CD8-positive, alpha-beta memory T cell (primary cell): ENCODE measurements around the gene EVI2A. TPM values are rescaled to one million over a fixed set of nuclear protein-coding genes. Genes with fewer than 3 reads are reported as not detected.

Experiments
- CTCF ChIA-PET: fragments of 350-600 bp; sonication (Branson Sonifier 250); formaldehyde crosslinking; loops from one replicate; lab custom pipeline; 2021; ENCODE audit warnings: antibody characterized with exemption; lab: Charles Lee
- POLR2A ChIA-PET: fragments of 350-600 bp; sonication (Branson Sonifier 250); formaldehyde crosslinking; loops from one replicate; lab custom pipeline; 2021; ENCODE audit warnings: antibody characterized with exemption; lab: Charles Lee
- DNase-seq, 5 donors: peaks; one replicate each; pipeline versions ENCODE4 v3.0.0 to v3.0.0-alpha.2; 2020 to 2022; ENCODE audit warnings: mixed read lengths in 1 of 5
- H3K27ac ChIP-seq: one replicate; pipeline ENCODE4 v1.7.0; 2013; ENCODE audit warnings: low read depth, mild to moderate bottlenecking, low read length, moderate library complexity
- H3K27me3 ChIP-seq: 2 replicates; pipeline ENCODE4 v1.7.0; 2013; ENCODE audit warnings: low read length, mild to moderate bottlenecking; ENCODE audit not compliant: insufficient read depth, poor library complexity, severe bottlenecking
- H3K36me3 ChIP-seq: 2 replicates; pipeline ENCODE4 v1.7.0; 2013; ENCODE audit warnings: mild to moderate bottlenecking, low read length, moderate library complexity; ENCODE audit not compliant: insufficient read depth
- H3K4me1 ChIP-seq: 2 replicates; pipeline ENCODE4 v1.7.0; 2013; ENCODE audit warnings: mild to moderate bottlenecking, low read length, moderate library complexity; ENCODE audit not compliant: insufficient read depth
- H3K4me3 ChIP-seq: 2 replicates; pipeline ENCODE4 v1.7.0; 2013; ENCODE audit warnings: mild to moderate bottlenecking, low read length
- H3K9me3 ChIP-seq: 2 replicates; pipeline ENCODE4 v1.7.0; 2013; ENCODE audit warnings: mild to moderate bottlenecking, low read length
- H3K27ac Mint-ChIP-seq, 8 donors: one replicate each; pipeline ENCODE4 v1.8.0; 2020 to 2021; ENCODE audit warnings: mixed read lengths in 8 of 8, mild to moderate bottlenecking in 6 of 8, inconsistent platforms in 3 of 8, moderate library complexity in 3 of 8
- H3K27me3 Mint-ChIP-seq, 2 donors: one replicate each; pipeline ENCODE4 v1.8.0; 2020 to 2021; ENCODE audit warnings: mixed read lengths in 2 of 2, mild to moderate bottlenecking in 1 of 2, moderate library complexity in 1 of 2
- H3K36me3 Mint-ChIP-seq, 3 donors: one replicate each; pipeline ENCODE4 v1.8.0; 2020 to 2021; ENCODE audit warnings: mixed read lengths in 3 of 3, inconsistent platforms in 1 of 3, mild to moderate bottlenecking in 1 of 3
- H3K4me1 Mint-ChIP-seq, 3 donors: one replicate each; pipeline ENCODE4 v1.8.0; 2020 to 2021; ENCODE audit warnings: mixed read lengths in 3 of 3, inconsistent platforms in 1 of 3, mild to moderate bottlenecking in 1 of 3
- H3K4me3 Mint-ChIP-seq, 7 donors: one replicate each; pipeline ENCODE4 v1.8.0; 2020 to 2021; ENCODE audit warnings: mixed read lengths in 7 of 7, mild to moderate bottlenecking in 6 of 7, moderate library complexity in 4 of 7, inconsistent platforms in 2 of 7
- H3K9me3 Mint-ChIP-seq, 5 donors: one replicate each; pipeline ENCODE4 v1.8.0; 2020 to 2022; ENCODE audit warnings: mixed read lengths in 5 of 5, mild to moderate bottlenecking in 3 of 5, moderate library complexity in 2 of 5, inconsistent platforms in 1 of 5
- polyA plus RNA-seq: library from polyadenylated mRNA; unstranded; fragments of 300-500 nt; fragmentation: Illumina TruSeq; gene quantifications from one replicate; pipeline ENCODE4 v1.2.3, GENCODE V29; 2021
- total RNA-seq, 2 experiments: library from RNA; stranded (reverse); gene quantifications; one replicate each; pipeline ENCODE4 v1.2.3, GENCODE V29; 2021

EVI2A gene
- total and polyA plus RNA-seq, 3 experiments from 2014 or later: 40.3 to 50.4 (median 41.5) TPM

GRCh38 chr17:31272236-31272635 is 49.2 kb downstream of the EVI2A start:
- POLR2A ChIA-PET: no interaction called here
- Histone ChIP-seq H3K27ac (no peak overlapping the region), H3K9me3 (no peaks in the 10 kb centered on the region), H3K27me3 (no peaks in the 10 kb centered on the region), H3K4me1 (no peaks in the 10 kb centered on the region), H3K36me3 (no peaks in the 10 kb centered on the region), H3K4me3 (no peak overlapping the region)
- Mint-ChIP-seq H3K27me3 (no peaks in the 10 kb centered on the region), H3K27ac (no peak overlapping the region), H3K9me3 (no peaks in the 10 kb centered on the region), H3K4me3 (no peak overlapping the region), H3K4me1 (no peaks in the 10 kb centered on the region), H3K36me3 (peaks cover 5 to 27% (median 16%) of the 10 kb centered on the region in 3 donors)
- no peak for DNase-seq
- CTCF ChIA-PET: no interaction called here

- no peak for DNase-seq
- no peaks in the 10 kb centered on the region for H3K27me3 Mint-ChIP-seq
- peaks cover 5 to 36% (median 17%) of the 10 kb centered on the region in 3 donors for H3K36me3 Mint-ChIP-seq
- no peaks in the 10 kb centered on the region for H3K4me1 Mint-ChIP-seq
- Histone ChIP-seq H3K4me1 (no peaks in the 10 kb centered on the region), H3K27ac (no peak overlapping the region), H3K4me3 (no peak overlapping the region), H3K27me3 (no peaks in the 10 kb centered on the region), H3K36me3 (no peaks in the 10 kb centered on the region), H3K9me3 (no peaks in the 10 kb centered on the region)
- no peaks in the 10 kb centered on the region for H3K9me3 Mint-ChIP-seq
- H3K4me3 Mint-ChIP-seq: no peak overlapping the region
- ChIA-PET POLR2A (no interaction called here), CTCF (no interaction called here)
- H3K27ac Mint-ChIP-seq: no peak overlapping the region
Measured at GRCh38 chr17:31269578-31269983, 51.8 kb downstream of the EVI2A start.

- Mint-ChIP-seq H3K4me3 (no peak overlapping the region), H3K36me3 (peaks cover 5 to 36% (median 17%) of the 10 kb centered on the region in 3 donors), H3K27me3 (no peaks in the 10 kb centered on the region), H3K27ac (no peak overlapping the region), H3K9me3 (no peaks in the 10 kb centered on the region), H3K4me1 (no peaks in the 10 kb centered on the region)
- no peak overlapping the region for H3K27ac ChIP-seq
- no peaks in the 10 kb centered on the region for H3K9me3 ChIP-seq
- no peaks in the 10 kb centered on the region for H3K4me1 ChIP-seq
- ChIA-PET POLR2A (no interaction called here), CTCF (interaction anchor here (0.8 kb wide), 1 partner anchor 13 kb away, joined by 4 read pairs; no protein-coding TSS in a partner anchor)
- no peaks in the 10 kb centered on the region for H3K27me3 ChIP-seq
- DNase-seq: no peak
- no peak overlapping the region for H3K4me3 ChIP-seq
- H3K36me3 ChIP-seq: no peaks in the 10 kb centered on the region
Measured at GRCh38 chr17:31269036-31269577, 52.3 kb downstream of the EVI2A start.

Other genes with a start within 250 kb of the EVI2A start
- 10 to 100 TPM; 22.8 TPM for gene NF1, start 226.6 kb downstream of the EVI2A start, total RNA-seq
- 5.8 TPM for gene NF1, start 226.6 kb downstream of the EVI2A start, polyA plus RNA-seq
- under 1 TPM; 0.13 to 0.18 TPM for gene OMG, start 24.4 kb downstream of the EVI2A start, total RNA-seq
- gene OMG, start 24.4 kb downstream of the EVI2A start, polyA plus RNA-seq: not detected
- 10 to 100 TPM; 29.8 to 32.7 TPM for gene EVI2B, start 7.6 kb downstream of the EVI2A start, total RNA-seq
- gene EVI2B, start 7.6 kb downstream of the EVI2A start, polyA plus RNA-seq: 97.4 TPM
- gene RAB11FIP4, start 70.1 kb upstream of the EVI2A start, total RNA-seq: 10 to 100 TPM; 15.1 to 17.4 TPM
- gene RAB11FIP4, start 70.1 kb upstream of the EVI2A start, polyA plus RNA-seq: 26.8 TPM